SK-N-SH treated with all-trans-retinoic acid at 6 μM for 48 hours (cell line): ENCODE measurements around the gene DOCK4.

Experiments
- ARNTL ChIP-seq: fragments of 450-650 bp; formaldehyde crosslinking; IDR thresholded peaks from 2 replicates; pipeline ENCODE4 v1.5.0; 2020; ENCODE audit warnings: low read depth, mild to moderate bottlenecking, moderate library complexity, borderline replicate concordance
- CSDC2 ChIP-seq: fragments of 250-450 bp; sonication (Bioruptor Pico); IDR thresholded peaks from 2 replicates; pipeline ENCODE4 v1.5.0; 2020; ENCODE audit warnings: mild to moderate bottlenecking, moderate library complexity
- PPARA ChIP-seq: fragments of 250-450 bp; sonication (Bioruptor Pico); IDR thresholded peaks from 2 replicates; pipeline ENCODE4 v1.5.0; 2020; ENCODE audit warnings: mild to moderate bottlenecking, borderline replicate concordance
- RARB ChIP-seq: fragments of 250-450 bp; sonication (Bioruptor Pico); IDR thresholded peaks from 2 replicates; pipeline ENCODE4 v1.8.0; 2021; ENCODE audit warnings: mild to moderate bottlenecking, moderate library complexity
- TCF4 ChIP-seq: fragments of 250-450 bp; sonication (Bioruptor Pico); IDR thresholded peaks from 2 replicates; pipeline ENCODE4 v1.8.0; 2021; ENCODE audit warnings: mild to moderate bottlenecking, moderate library complexity, borderline replicate concordance
- ZC3H10 ChIP-seq: fragments of 250-450 bp; sonication (Bioruptor Pico); IDR thresholded peaks from 2 replicates; pipeline ENCODE4 v1.5.1; 2021; ENCODE audit warnings: mild to moderate bottlenecking, moderate library complexity
- ZFP30 ChIP-seq: fragments of 450-650 bp; formaldehyde crosslinking; IDR thresholded peaks from 2 replicates; pipeline ENCODE4 v1.5.0; 2022; ENCODE audit warnings: mild to moderate bottlenecking, moderate library complexity
- ZNF70 ChIP-seq: fragments of 450-650 bp; formaldehyde crosslinking; IDR thresholded peaks from 2 replicates; pipeline ENCODE4 v1.5.0; 2020; ENCODE audit warnings: mild to moderate bottlenecking, moderate library complexity
- TF ChIP-seq, protein P1 (sequence below): fragments of 250-450 bp; sonication (Bioruptor Pico); IDR thresholded peaks from 2 replicates; pipeline ENCODE4 v1.5.0; 2020; ENCODE audit warnings: mild to moderate bottlenecking, moderate library complexity
- TF ChIP-seq, protein P2 (sequence below): fragments of 250-450 bp; sonication (Bioruptor Pico); IDR thresholded peaks from 2 replicates; pipeline ENCODE4 v1.8.0; 2020; ENCODE audit warnings: mild to moderate bottlenecking, moderate library complexity, borderline replicate concordance
- TF ChIP-seq, protein P3 (sequence below): fragments of 250-450 bp; sonication (Bioruptor Pico); IDR thresholded peaks from 2 replicates; pipeline ENCODE4 v1.5.1; 2020; ENCODE audit warnings: low read depth, mild to moderate bottlenecking, moderate library complexity
- TF ChIP-seq, protein P4 (sequence below): fragments of 250-450 bp; sonication (Bioruptor Pico); IDR thresholded peaks from 2 replicates; pipeline ENCODE4 v1.8.0; 2021; ENCODE audit warnings: low read depth, mild to moderate bottlenecking, moderate library complexity, borderline replicate concordance

DNA sequence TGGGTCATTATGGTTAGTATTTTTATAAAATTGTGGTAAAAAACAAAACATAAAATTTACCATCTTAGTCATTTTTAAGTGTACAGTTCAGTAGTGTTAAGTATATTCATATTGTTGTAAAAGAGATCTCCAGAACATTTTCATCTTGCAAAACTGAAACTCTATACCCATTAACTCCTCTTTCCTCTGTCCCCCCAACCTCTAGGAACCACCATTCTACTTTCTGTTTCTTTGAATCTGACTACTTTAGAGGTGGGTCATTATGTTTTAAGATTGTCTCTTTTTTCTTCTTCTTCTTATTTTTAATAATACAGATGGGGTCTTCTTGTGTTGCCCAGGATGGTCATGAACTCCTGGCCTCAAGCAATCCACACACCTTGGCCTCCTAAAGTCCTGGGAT lies 84.1 kb downstream of the DOCK4 start:
- TF ChIP-seq CSDC2 (CRISPR knock-in tag), result no peak
- TF ChIP-seq, protein P1, sequence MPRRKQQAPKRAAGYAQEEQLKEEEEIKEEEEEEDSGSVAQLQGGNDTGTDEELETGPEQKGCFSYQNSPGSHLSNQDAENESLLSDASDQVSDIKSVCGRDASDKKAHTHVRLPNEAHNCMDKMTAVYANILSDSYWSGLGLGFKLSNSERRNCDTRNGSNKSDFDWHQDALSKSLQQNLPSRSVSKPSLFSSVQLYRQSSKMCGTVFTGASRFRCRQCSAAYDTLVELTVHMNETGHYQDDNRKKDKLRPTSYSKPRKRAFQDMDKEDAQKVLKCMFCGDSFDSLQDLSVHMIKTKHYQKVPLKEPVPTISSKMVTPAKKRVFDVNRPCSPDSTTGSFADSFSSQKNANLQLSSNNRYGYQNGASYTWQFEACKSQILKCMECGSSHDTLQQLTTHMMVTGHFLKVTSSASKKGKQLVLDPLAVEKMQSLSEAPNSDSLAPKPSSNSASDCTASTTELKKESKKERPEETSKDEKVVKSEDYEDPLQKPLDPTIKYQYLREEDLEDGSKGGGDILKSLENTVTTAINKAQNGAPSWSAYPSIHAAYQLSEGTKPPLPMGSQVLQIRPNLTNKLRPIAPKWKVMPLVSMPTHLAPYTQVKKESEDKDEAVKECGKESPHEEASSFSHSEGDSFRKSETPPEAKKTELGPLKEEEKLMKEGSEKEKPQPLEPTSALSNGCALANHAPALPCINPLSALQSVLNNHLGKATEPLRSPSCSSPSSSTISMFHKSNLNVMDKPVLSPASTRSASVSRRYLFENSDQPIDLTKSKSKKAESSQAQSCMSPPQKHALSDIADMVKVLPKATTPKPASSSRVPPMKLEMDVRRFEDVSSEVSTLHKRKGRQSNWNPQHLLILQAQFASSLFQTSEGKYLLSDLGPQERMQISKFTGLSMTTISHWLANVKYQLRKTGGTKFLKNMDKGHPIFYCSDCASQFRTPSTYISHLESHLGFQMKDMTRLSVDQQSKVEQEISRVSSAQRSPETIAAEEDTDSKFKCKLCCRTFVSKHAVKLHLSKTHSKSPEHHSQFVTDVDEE (CRISPR knock-in tag), result no peak
- TF ChIP-seq ARNTL (CRISPR knock-in tag), result no peak
- no peak for TF ChIP-seq RARB
- no peak for TF ChIP-seq TCF4 (CRISPR knock-in tag)
- TF ChIP-seq, protein P2, sequence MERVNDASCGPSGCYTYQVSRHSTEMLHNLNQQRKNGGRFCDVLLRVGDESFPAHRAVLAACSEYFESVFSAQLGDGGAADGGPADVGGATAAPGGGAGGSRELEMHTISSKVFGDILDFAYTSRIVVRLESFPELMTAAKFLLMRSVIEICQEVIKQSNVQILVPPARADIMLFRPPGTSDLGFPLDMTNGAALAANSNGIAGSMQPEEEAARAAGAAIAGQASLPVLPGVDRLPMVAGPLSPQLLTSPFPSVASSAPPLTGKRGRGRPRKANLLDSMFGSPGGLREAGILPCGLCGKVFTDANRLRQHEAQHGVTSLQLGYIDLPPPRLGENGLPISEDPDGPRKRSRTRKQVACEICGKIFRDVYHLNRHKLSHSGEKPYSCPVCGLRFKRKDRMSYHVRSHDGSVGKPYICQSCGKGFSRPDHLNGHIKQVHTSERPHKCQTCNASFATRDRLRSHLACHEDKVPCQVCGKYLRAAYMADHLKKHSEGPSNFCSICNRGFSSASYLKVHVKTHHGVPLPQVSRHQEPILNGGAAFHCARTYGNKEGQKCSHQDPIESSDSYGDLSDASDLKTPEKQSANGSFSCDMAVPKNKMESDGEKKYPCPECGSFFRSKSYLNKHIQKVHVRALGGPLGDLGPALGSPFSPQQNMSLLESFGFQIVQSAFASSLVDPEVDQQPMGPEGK (CRISPR knock-in tag), result no peak
- TF ChIP-seq ZC3H10 (CRISPR knock-in tag), result no peak
- TF ChIP-seq, protein P3, sequence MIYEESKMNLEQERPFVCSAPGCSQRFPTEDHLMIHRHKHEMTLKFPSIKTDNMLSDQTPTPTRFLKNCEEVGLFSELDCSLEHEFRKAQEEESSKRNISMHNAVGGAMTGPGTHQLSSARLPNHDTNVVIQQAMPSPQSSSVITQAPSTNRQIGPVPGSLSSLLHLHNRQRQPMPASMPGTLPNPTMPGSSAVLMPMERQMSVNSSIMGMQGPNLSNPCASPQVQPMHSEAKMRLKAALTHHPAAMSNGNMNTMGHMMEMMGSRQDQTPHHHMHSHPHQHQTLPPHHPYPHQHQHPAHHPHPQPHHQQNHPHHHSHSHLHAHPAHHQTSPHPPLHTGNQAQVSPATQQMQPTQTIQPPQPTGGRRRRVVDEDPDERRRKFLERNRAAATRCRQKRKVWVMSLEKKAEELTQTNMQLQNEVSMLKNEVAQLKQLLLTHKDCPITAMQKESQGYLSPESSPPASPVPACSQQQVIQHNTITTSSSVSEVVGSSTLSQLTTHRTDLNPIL (CRISPR knock-in tag), result no peak
- TF ChIP-seq, protein P4, sequence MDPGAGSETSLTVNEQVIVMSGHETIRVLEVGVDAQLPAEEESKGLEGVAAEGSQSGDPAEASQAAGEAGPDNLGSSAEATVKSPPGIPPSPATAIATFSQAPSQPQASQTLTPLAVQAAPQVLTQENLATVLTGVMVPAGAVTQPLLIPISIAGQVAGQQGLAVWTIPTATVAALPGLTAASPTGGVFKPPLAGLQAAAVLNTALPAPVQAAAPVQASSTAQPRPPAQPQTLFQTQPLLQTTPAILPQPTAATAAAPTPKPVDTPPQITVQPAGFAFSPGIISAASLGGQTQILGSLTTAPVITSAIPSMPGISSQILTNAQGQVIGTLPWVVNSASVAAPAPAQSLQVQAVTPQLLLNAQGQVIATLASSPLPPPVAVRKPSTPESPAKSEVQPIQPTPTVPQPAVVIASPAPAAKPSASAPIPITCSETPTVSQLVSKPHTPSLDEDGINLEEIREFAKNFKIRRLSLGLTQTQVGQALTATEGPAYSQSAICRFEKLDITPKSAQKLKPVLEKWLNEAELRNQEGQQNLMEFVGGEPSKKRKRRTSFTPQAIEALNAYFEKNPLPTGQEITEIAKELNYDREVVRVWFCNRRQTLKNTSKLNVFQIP (CRISPR knock-in tag), result no peak
- TF ChIP-seq ZFP30 (CRISPR knock-in tag), result no peak
- TF ChIP-seq ZNF70, result no peak
- no peak for TF ChIP-seq PPARA (CRISPR knock-in tag)
